ENCODE measurements around the gene HOXD1. TPM values are rescaled to one million over a fixed set of nuclear protein-coding genes. Genes with fewer than 3 reads are reported as not detected.

HOXD1 gene
- total RNA-seq, 2 donors from 2014 or later, result 0.18 TPM

DNA sequence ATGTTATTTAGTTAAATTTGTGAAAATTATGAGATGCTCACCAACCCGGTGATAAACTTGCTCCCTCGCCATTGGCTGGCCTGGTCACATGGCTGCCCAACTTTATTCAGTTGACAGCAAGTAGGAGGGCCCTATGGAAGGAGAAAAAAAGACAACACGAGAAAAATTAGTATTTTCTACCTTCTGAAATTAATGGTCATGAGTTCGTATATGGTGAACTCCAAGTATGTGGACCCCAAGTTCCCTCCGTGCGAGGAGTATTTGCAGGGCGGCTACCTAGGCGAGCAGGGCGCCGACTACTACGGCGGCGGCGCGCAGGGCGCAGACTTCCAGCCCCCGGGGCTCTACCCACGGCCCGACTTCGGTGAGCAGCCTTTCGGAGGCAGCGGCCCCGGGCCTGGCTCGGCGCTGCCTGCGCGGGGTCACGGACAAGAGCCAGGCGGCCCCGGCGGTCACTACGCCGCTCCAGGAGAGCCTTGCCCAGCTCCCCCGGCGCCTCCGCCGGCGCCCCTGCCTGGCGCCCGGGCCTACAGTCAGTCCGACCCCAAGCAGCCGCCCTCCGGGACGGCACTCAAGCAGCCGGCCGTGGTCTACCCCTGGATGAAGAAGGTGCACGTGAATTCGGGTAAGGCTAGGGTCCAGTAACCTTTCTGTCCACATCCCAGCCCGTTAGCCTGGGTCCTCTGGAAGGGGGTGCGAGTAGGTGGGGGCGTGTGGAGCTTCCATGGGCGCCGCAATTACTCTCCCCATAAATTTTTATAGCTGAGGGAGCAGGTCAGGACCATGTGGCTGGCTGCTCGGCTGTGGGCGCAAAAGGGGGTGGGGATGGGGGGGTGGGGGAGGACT lies 36.8 kb upstream of the HOXD1 start, which contains the start of gene HOXD4:
Gene HOXD4 (plus strand): TSS at position 109 of the 846 bp plus-strand sequence. CDS start 84 bp downstream, at position 193.
- no peaks in the 10 kb centered on the region for H3K9me3 Mint-ChIP-seq
- H3K27me3 Mint-ChIP-seq (ENCODE audit: insufficient read depth), result peaks cover 100% of the 10 kb centered on the region
- no peak within 1 kb of the TSS for H3K27ac Mint-ChIP-seq
- no peak within 1 kb of the TSS for H3K27ac ChIP-seq (ENCODE audit: low read depth, low read length)
- 5 to 6% methylated on average over 16 to 55 of the region's 55 CpGs for WGBS, 2 experiments (ENCODE audit: insufficient coverage in 1 of 2, insufficient read length in 1 of 2)
- TF ChIP-seq, protein P1, sequence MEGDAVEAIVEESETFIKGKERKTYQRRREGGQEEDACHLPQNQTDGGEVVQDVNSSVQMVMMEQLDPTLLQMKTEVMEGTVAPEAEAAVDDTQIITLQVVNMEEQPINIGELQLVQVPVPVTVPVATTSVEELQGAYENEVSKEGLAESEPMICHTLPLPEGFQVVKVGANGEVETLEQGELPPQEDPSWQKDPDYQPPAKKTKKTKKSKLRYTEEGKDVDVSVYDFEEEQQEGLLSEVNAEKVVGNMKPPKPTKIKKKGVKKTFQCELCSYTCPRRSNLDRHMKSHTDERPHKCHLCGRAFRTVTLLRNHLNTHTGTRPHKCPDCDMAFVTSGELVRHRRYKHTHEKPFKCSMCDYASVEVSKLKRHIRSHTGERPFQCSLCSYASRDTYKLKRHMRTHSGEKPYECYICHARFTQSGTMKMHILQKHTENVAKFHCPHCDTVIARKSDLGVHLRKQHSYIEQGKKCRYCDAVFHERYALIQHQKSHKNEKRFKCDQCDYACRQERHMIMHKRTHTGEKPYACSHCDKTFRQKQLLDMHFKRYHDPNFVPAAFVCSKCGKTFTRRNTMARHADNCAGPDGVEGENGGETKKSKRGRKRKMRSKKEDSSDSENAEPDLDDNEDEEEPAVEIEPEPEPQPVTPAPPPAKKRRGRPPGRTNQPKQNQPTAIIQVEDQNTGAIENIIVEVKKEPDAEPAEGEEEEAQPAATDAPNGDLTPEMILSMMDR (conservative IDR thresholded peaks at IDR 0.05), result no peak
- no peaks in the 10 kb centered on the region for H3K4me1 ChIP-seq (ENCODE audit: control insufficient read depth, insufficient read depth, low read length)
- H3K4me1 Mint-ChIP-seq, result peaks cover 8% of the 10 kb centered on the region
- H3K4me3 Mint-ChIP-seq, result peak within 1 kb of the TSS; percentile 38
- H3K4me3 ChIP-seq (ENCODE audit: low read length), result peak within 1 kb of the TSS; percentile 53
- DNase-seq, result peak; percentile 78
- no peaks in the 10 kb centered on the region for H3K9me3 ChIP-seq (ENCODE audit: control insufficient read depth, low read length)
- peaks cover 100% of the 10 kb centered on the region for H3K27me3 ChIP-seq (ENCODE audit: control insufficient read depth, insufficient read depth, low read length, poor library complexity, severe bottlenecking)
- H3K36me3 ChIP-seq (ENCODE audit: control insufficient read depth, insufficient read depth, low read length), result no peaks in the 10 kb centered on the region
- no peak within 1 kb of the TSS for H3K9ac ChIP-seq (ENCODE audit: extremely low read depth, low read length, poor library complexity, severe bottlenecking)
- H3K36me3 Mint-ChIP-seq (ENCODE audit: low read depth), result no peaks in the 10 kb centered on the region

DNA sequence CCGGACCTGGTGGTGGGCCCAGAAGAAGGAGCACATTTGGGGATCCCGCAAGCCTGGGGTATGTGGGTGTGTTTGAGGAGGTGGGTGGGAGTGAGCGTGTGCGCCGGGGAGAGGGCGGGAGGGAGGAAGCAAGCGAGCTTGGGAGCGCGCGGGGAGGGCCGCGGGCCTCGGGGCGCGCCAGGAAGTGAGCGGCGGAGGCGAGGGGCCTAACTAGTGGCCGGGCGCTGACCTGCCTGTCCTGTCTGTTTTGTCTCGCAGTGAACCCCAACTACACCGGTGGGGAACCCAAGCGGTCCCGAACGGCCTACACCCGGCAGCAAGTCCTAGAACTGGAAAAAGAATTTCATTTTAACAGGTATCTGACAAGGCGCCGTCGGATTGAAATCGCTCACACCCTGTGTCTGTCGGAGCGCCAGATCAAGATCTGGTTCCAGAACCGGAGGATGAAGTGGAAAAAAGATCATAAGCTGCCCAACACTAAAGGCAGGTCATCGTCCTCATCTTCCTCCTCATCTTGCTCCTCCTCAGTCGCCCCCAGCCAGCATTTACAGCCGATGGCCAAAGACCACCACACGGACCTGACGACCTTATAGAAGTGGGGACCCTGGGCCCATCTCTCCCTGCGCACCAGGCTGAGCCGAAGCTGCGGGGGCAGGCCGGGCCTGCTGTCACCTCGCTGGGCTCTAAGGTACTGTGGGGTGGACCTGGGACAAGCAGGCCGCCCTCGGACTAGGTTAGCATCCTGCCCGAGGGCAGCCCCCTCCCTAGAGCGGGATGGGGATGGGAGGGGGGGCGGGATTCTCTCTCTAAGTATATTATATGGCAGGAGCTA lies 35.9 kb upstream of the HOXD1 start:
- peaks cover 99% of the 10 kb centered on the region for H3K27me3 Mint-ChIP-seq (ENCODE audit: insufficient read depth)
- TF ChIP-seq, protein P1 (conservative IDR thresholded peaks at IDR 0.05), result no peak
- Histone ChIP-seq H3K4me1 (ENCODE audit: control insufficient read depth, insufficient read depth, low read length) (peaks cover 4% of the 10 kb centered on the region), H3K36me3 (ENCODE audit: control insufficient read depth, insufficient read depth, low read length) (no peaks in the 10 kb centered on the region), H3K27me3 (ENCODE audit: control insufficient read depth, insufficient read depth, low read length, poor library complexity, severe bottlenecking) (peaks cover 100% of the 10 kb centered on the region), H3K9ac (ENCODE audit: extremely low read depth, low read length, poor library complexity, severe bottlenecking) (no peak overlapping the region), H3K27ac (ENCODE audit: low read depth, low read length) (no peak overlapping the region), H3K9me3 (ENCODE audit: control insufficient read depth, low read length) (no peaks in the 10 kb centered on the region), H3K4me3 (ENCODE audit: low read length) (no peak overlapping the region)
- no peaks in the 10 kb centered on the region for H3K36me3 Mint-ChIP-seq (ENCODE audit: low read depth)
- DNase-seq, result peak; percentile 56
- peaks cover 10% of the 10 kb centered on the region for H3K4me1 Mint-ChIP-seq
- no peak overlapping the region for H3K27ac Mint-ChIP-seq
- H3K9me3 Mint-ChIP-seq, result no peaks in the 10 kb centered on the region
- H3K4me3 Mint-ChIP-seq, result no peak overlapping the region
- 8 to 10% methylated on average over 13 to 47 of the region's 48 CpGs for WGBS, 2 experiments (ENCODE audit: insufficient coverage in 1 of 2, insufficient read length in 1 of 2)

DNA sequence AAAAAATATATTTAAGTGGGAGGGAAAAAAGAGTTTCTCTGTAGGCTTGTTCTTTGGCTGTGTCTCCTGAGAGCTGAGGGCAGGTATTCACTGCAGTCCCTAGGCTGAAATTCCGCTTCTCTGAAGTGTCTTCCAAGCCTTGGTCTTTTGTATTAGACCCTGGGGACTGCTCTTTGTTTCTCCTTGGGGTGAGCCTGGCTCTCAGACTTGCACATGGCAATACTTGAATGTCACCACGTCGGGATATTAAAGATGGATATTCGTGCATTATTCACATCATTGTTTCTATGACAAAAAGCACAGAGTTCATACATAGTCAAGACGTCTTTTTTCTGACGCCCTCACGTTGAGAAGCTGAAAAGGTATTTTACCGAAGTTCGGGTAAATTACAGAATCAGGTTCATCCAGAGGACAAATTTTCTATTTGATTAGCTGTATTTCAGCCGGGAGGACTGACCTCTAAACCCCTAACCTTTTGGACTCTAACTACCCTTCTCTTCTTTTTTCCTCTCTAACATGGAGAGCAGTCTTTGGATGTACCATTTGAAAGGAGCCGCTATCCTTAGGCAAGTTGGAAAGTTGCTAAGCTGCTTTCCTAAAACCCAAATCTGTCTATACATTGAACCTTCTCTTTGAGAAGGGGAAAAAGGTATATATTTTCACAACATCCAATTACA lies 33.8 kb upstream of the HOXD1 start:
- no peaks in the 10 kb centered on the region for H3K9me3 Mint-ChIP-seq
- H3K27me3 ChIP-seq (ENCODE audit: control insufficient read depth, insufficient read depth, low read length, poor library complexity, severe bottlenecking), result peaks cover 100% of the 10 kb centered on the region
- no peak overlapping the region for H3K4me3 Mint-ChIP-seq
- no peaks in the 10 kb centered on the region for H3K36me3 Mint-ChIP-seq (ENCODE audit: low read depth)
- H3K4me1 Mint-ChIP-seq, result peaks cover 13% of the 10 kb centered on the region
- DNase-seq, result peak; percentile 36
- no peak overlapping the region for H3K27ac Mint-ChIP-seq
- H3K4me3 ChIP-seq (ENCODE audit: low read length), result no peak overlapping the region
- H3K27ac ChIP-seq (ENCODE audit: low read depth, low read length), result no peak overlapping the region
- peaks cover 4% of the 10 kb centered on the region for H3K4me1 ChIP-seq (ENCODE audit: control insufficient read depth, insufficient read depth, low read length)
- H3K9me3 ChIP-seq (ENCODE audit: control insufficient read depth, low read length), result no peaks in the 10 kb centered on the region
- WGBS, 2 experiments (ENCODE audit: insufficient coverage in 1 of 2, insufficient read length in 1 of 2), result 4 to 9% methylated on average over 10 to 11 of the region's 11 CpGs
- H3K36me3 ChIP-seq (ENCODE audit: control insufficient read depth, insufficient read depth, low read length), result no peaks in the 10 kb centered on the region
- no peak overlapping the region for H3K9ac ChIP-seq (ENCODE audit: extremely low read depth, low read length, poor library complexity, severe bottlenecking)
- TF ChIP-seq, protein P1 (conservative IDR thresholded peaks at IDR 0.05), result no peak
- peaks cover 99% of the 10 kb centered on the region for H3K27me3 Mint-ChIP-seq (ENCODE audit: insufficient read depth)
